ENCODE data around the gene NSUN4.
"Not testable (repeated sequence)": the region's sequence is repeated elsewhere in the genome, so short reads cannot be mapped to it uniquely, and the experiment has no call there.

NSUN4 gene

DNA sequence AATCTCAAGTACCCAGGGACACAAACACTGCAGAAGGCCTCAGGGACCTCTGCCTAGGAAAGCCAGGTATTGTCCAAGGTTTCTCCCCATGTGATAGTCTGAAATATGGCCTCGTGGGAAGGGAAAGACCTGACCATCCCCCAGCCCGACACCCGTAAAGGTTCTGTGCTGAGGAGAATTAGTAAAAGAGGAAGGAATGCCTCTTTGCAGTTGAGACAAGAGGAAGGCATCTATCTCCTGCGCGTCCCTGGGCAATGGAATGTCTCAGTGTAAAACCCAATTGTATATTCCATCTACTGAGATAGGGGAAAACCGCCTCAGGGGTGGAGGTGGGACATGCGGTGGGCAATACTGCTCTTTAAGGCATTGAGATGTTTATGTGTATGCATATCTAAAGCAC is 10.8 kb upstream of the NSUN4 start:
- not testable (repeated sequence) for DNase-seq

GRCh38 chr1:46330381-46330780 is 10.2 kb upstream of the NSUN4 start:
- DNase-seq: not testable (repeated sequence)

DNA sequence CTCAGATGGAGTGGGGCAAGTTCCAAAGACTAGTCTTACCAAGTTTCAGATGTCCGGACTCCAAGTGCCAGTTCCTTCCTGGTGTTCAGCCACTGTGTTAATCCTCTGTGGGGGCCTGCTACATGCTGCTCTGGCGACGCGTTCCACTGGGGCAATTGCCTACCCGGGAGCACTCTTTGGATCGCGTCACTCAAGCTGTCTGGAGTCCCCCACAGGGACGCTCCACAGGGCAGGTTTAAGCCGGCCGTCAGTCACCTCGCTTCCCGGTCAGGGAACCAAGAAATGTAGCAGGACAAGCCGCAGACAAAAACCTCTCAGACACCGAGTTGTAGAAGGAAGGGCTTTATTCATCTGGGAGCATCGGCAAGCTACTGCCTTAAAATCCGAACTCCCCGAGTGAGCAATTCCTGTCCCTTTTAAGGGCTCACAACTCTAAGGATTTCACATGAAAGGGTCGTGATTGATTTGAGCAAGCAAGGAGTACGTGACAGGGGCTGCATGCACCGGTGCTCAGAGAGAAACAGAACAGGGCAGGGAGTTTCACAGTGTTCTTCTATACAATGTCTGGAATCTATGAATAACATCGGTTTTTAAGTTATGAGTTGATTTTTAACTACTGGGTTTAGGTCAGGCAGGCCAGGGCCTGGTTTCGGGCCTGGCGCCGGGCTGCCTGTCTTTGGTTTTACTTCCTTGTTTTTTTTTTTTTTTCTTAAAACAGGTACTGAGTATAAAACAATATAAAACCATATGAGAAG is 8.6 kb upstream of the NSUN4 start:
- not testable (repeated sequence) for DNase-seq

DNA sequence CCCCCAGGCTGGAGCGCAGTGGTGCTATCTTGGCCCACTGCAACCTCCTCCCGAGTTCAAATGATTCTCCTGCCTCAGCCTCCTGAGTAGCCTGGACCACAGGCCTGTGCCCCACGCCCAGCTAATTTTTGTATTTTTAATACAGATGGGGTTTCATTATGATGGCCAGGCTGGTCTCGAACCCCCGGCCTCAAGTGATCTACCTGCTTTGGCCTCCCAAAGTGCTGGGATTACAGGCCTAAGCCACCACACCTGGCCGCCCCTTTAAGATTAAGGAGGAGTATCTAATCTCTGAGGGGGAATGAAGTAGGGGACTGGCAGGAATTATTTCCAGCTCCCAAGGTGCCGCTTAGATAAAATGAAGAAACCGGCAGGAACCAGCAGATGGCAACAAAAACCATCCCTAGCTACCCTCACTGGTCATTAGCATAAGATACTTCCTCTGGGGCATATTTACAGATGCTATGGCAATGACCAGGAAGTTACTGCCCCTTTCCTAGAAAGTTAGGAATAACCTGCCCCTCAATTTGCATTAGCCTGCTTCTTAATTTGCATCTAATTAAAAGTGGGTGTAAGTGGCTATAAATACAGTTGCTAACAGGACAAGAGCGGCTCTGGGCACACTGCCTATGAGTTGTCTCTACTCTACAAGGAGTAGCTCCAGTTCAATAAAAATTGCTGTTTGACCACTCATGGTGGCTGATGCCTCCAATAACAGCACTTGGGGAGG is 7.1 kb upstream of the NSUN4 start:
- peak; percentile 5 for DNase-seq

DNA sequence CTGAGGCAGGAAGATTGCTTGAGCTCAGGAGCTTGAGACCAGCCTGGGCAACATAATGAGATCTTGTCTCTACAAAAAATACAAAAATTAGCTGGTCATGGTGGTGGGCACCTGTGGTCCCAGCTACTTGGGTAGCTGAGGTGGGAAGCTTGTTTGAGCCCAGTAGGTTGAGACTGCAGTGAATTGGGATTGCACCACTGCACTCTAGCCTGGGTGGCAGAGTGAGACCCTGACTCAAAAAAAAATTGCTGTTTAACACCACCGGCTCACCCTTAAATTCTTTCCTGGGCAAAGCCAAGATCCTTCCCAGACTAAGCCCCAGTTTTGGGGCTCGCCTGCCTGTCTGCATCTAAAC is 6.6 kb upstream of the NSUN4 start:
- DNase-seq: no peak

- no peak for DNase-seq
These were observed 5.5 kb upstream of the NSUN4 start for GRCh38 chr1:46335081-46335480.

GRCh38 chr1:46337409-46337808 is 3.2 kb upstream of the NSUN4 start:
- not testable (repeated sequence) for DNase-seq

GRCh38 chr1:46341222-46342083 is 846 bp downstream of the NSUN4 start:
- no peak for DNase-seq

- DNase-seq: no peak
These were observed 1.6 kb downstream of the NSUN4 start for GRCh38 chr1:46342084-46342656.

DNA sequence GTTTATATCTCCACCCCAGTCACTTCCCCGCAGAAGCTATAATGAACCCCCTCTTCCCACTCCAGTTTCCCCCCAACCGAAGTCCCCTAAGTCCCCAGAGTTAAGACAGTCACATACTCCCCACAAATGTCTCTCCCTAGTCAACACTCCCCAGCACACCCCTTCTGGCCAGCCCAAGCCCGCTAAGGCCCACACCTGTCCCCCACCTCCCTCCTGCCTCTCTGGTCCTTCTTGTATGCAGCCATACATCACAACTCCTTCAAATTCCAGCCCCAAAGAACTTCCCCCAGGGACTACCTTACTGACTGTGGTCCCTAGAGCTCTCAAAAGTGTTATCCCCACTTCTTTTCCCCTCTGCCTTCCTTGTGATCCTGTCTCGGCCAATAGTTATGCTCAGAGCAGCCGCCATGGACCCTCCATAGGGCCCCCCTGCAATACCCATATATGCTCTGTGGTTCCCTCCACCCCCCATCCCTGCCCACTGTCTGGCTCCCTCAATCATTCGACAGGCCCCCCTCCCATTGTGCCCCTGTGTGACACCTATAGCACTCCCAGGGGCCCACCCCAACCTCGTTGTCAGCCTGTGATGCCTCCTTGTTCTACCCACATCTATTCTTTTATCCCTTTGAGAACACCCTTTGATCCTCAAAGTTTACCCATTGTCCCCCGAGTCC is 2.2 kb downstream of the NSUN4 start:
- no peak for DNase-seq

DNA sequence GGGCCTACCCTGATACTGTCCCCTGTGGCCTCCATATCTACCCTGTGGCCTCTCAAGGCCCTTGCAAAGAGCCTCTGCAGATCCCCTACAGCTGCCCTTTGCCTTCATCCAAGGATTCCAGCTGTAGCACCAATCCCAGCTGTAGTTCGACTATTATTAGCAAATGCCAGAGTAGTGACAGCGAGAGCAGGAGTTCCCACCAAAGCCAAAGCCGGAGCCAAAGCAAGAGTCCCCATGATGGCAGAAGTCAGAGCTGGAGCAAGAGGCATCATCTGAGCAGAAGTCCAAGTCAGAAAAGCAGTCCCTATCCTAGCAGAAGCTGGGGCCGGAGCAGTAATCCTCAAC is 2.7 kb downstream of the NSUN4 start:
- DNase-seq: no peak

GRCh38 chr1:46343705-46344104 is 3.1 kb downstream of the NSUN4 start:
- DNase-seq: no peak

GRCh38 chr1:46344481-46344880 is 3.9 kb downstream of the NSUN4 start:
- no peak for DNase-seq

DNA sequence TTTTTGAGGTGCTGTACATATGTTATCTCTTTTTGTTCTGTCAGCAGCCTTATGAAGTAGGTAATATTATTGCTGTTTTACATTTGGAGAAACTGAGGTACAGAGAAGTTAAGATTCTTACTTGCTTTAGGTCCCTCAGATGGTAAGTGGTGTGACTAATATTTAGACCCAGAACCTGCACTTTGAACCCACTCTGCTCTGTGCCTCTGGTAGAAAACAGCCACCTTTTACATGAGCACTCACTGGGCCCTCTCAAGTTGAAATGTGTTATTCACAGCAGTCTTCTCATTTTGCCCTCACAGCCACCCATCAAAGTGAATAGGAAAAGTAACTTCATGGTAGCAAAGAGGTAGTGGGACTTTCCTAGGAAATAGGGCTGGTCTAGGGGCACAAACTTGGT is 4.7 kb downstream of the NSUN4 start:
- DNase-seq: no peak

DNA sequence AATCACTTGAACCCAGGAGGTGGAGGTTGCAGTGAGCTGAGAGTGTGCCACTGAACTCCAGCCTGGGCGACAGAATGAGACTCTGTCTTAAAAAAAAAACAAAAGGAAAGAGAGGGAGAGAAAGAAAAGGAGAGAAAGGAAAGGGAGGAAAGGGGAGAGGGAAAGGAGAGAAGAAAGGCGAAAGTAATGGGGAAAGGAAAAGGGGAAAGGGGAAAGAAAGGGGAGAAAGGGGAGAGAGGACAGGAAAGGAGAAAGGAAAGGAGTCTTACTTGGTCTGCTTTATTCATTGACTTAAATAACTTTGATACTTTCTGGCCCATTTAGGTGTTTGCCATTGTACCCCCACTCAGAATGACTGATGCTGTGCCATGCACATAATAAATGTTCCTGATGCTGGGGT is 11.8 kb downstream of the NSUN4 start:
- no peak for DNase-seq

DNA sequence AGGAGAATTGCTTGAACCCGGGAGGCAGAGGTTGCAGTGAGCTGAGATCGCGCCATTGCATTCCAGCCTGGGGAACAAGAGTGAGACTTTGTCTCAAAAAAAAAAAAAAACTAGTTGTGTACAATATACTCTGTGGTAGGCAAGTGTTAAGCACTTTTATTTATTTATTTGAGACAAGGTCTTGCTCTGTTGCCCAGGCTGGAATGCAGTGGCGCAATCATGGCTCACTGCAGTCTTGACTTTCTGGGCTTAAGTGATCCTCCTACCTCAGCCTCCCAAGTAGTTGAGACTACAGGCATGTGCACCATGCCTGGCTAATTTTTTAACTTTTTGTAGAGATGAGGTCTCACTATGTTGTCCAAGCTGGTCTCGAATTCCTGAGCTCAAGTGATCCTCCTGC is 15.3 kb downstream of the NSUN4 start:
- not testable (repeated sequence) for DNase-seq

- DNase-seq: no peak
These were observed 21.6 kb downstream of the NSUN4 start for GRCh38 chr1:46362158-46362557.

DNA sequence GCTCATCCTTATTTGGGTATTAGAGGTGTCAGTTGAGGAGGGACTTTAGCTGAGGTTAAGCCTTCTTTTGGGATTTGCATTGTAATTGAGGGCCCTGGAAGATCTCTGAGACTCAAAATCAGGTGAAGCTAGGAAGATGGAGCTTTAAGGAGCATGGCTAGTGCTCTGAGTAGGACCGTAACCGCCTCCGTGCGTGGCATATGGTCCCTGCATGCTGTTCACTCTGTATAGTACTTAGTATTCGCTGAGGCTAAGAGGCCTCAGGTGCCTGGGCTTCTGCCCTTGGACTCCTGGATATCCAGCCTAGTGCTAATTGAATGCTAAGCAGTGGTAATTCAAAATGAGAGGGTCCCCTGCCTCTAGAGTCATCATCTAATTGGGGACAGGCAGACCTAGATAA is 22.5 kb downstream of the NSUN4 start:
- DNase-seq: no peak

- no peak for DNase-seq
These were observed 24.0 kb downstream of the NSUN4 start for GRCh38 chr1:46364612-46365011.

DNA sequence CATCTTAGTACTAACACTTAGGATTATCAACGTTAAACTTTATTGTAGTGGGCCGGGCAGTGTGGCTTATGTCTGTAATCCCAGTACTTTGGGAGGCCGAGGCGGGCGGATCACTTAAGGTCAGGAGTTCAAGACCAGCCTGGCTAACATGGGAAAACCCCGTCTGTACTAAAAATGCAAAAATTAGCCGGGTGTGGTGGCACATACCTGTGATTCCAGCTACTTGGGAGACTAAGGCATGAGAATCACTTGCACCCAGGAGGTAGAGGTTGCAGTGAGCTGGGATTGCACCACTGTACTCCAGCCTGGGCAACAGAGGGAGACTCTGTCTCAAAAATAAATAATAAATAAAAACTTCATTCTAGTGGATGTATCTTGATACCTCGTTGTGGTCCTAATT is 25.2 kb downstream of the NSUN4 start:
- DNase-seq: not testable (repeated sequence)

GRCh38 chr1:46367072-46367471 is 26.5 kb downstream of the NSUN4 start:
- DNase-seq: no peak

- not testable (repeated sequence) for DNase-seq
These were observed 27.1 kb downstream of the NSUN4 start for GRCh38 chr1:46367701-46368100.

- no peak for DNase-seq
These were observed 28.2 kb downstream of the NSUN4 start for GRCh38 chr1:46368791-46369190.

Measured in NCI-H2171 treated with DMSO at 0.1 percent for 48 hours (cell line).